Measurements from ENCODE around the gene ABCG1. TPM values are rescaled to one million over a fixed set of nuclear protein-coding genes. Genes with fewer than 3 reads are reported as not detected.

Gene ABCG1
- total and polyA plus RNA-seq, 2 donors (not counting 3 experiments of a cell fraction or from before 2014, with no cell fraction given) = 6.7 to 19.6 TPM

- H3K27ac ChIP-seq (ENCODE audit: insufficient read depth, low read depth, low read length) = no peak overlapping the region
- no peak overlapping the region for H3K4me2 ChIP-seq (ENCODE audit: insufficient read depth, low read length)
- H3K4me3 ChIP-seq (replicated peaks in 1 of 3; ENCODE audit: insufficient read depth in 1 of 3, low read depth in 1 of 3, low read length in 3 of 3) = no peak overlapping the region
- CTCF ChIA-PET = interaction anchor here (1.3 to 4.0 kb wide), 2 partner anchors 9 to 14 kb away, joined by 3 to 23 read pairs; no protein-coding TSS in a partner anchor
- DNase-seq (ENCODE audit: low read depth, low spot score) (no peak), FAIRE-seq (no peak)
- no peak overlapping the region for H2AFZ ChIP-seq (ENCODE audit: low read depth, low read length)
- H3K9me3 ChIP-seq (replicated peaks; ENCODE audit: control insufficient read depth, insufficient read depth, low read length) = no peaks in the 10 kb centered on the region
- POLR2A ChIA-PET = no interaction called here
- intact Hi-C loops (cut with micrococcal nuclease) (no loop called here), dilution Hi-C loops (cut with MboI; ENCODE audit: extremely low pct_ligation_motif_present, low sequenced_read_pairs) (no loop called here)
- H3K9me1 ChIP-seq (replicated peaks; ENCODE audit: control insufficient read depth, extremely low read depth, insufficient read depth, low read length) = no peaks in the 10 kb centered on the region
- H3K9ac ChIP-seq (replicated peaks; ENCODE audit: extremely low read depth, insufficient read depth, low read length) = no peak overlapping the region
- TF ChIP-seq JUN (IDR thresholded peaks at IDR 0.05; ENCODE audit: borderline replicate concordance, insufficient read depth, insufficient read length, low read depth) = no peak
- TF ChIP-seq CTCF (IDR thresholded peaks at IDR 0.05; ENCODE audit: extremely low read depth in 1 of 2, insufficient read depth in 1 of 2, low read depth in 1 of 2, low read length in 2 of 2) = no peak
- TF ChIP-seq EZH2 (IDR thresholded peaks at IDR 0.05; ENCODE audit: borderline replicate concordance, low read depth, low read length, severe bottlenecking) = no peak
- no peak for TF ChIP-seq POLR2AphosphoS5 (IDR thresholded peaks at IDR 0.05; ENCODE audit: insufficient read depth, low read depth, low read length)
- no peak for TF ChIP-seq GATA2 (IDR thresholded peaks at IDR 0.05; ENCODE audit: insufficient read depth, insufficient read length, low read depth, low read length)
- no peak for TF ChIP-seq MYC (IDR thresholded peaks at IDR 0.05; ENCODE audit: low read depth, low read length)
- TF ChIP-seq POLR2A (IDR thresholded peaks at IDR 0.05; ENCODE audit: low read depth, low read length) = no peak
- TF ChIP-seq FOS (IDR thresholded peaks at IDR 0.05; ENCODE audit: borderline replicate concordance, insufficient read depth, low read length) = no peak
- no peak for TF ChIP-seq MAX (IDR thresholded peaks at IDR 0.05; ENCODE audit: insufficient read depth, insufficient read length)
- no peaks in the 10 kb centered on the region for H4K20me1 ChIP-seq (replicated peaks; ENCODE audit: control insufficient read depth, extremely low read depth, insufficient read depth, low read length)
- no peaks in the 10 kb centered on the region for H3K79me2 ChIP-seq (ENCODE audit: control insufficient read depth, insufficient read depth, low read length)
- no TSS peak for BruUV-seq (replicated peaks)
- H3K4me1 ChIP-seq (ENCODE audit: control insufficient read depth, extremely low read depth, insufficient read depth, low read length) = peaks cover 10% of the 10 kb centered on the region
- H3K27me3 ChIP-seq (ENCODE audit: control insufficient read depth in 2 of 2, insufficient read depth in 2 of 2, low read length in 2 of 2) = no peaks in the 10 kb centered on the region
- no peaks in the 10 kb centered on the region for H3K36me3 ChIP-seq (ENCODE audit: control insufficient read depth in 2 of 2, extremely low read depth in 1 of 2, insufficient read depth in 2 of 2, low read length in 2 of 2)
These were observed 54.2 kb downstream of the ABCG1 start for GRCh38 chr21:42272984-42273600.

Measured in endothelial cell of umbilical vein (primary cell).